K562 (cell line): ENCODE results near the gene DYNC1H1.

Source experiments
- NELFE ChIP-seq: IDR thresholded peaks from 2 replicates; pipeline ENCODE4 v1.6.1; 2011; ENCODE audit warnings: mild to moderate bottlenecking; ENCODE audit not compliant: insufficient read depth, insufficient read length
- TF ChIP-seq, protein P1 (sequence below), 3 experiments: IDR thresholded peaks in 2 of 3; conservative IDR thresholded peaks in 1 of 3; 2 replicates each; pipeline ENCODE4 v1.5.1; 2011 to 2012; ENCODE audit warnings: low read length in 3 of 3, mild to moderate bottlenecking in 3 of 3, control low read depth in 2 of 3, improper control_type of control experiment in 1 of 3, inconsistent platforms in 1 of 3, low read depth in 1 of 3, mixed read lengths in 1 of 3, moderate library complexity in 1 of 3; ENCODE audit not compliant: insufficient read depth in 2 of 3

DNA sequence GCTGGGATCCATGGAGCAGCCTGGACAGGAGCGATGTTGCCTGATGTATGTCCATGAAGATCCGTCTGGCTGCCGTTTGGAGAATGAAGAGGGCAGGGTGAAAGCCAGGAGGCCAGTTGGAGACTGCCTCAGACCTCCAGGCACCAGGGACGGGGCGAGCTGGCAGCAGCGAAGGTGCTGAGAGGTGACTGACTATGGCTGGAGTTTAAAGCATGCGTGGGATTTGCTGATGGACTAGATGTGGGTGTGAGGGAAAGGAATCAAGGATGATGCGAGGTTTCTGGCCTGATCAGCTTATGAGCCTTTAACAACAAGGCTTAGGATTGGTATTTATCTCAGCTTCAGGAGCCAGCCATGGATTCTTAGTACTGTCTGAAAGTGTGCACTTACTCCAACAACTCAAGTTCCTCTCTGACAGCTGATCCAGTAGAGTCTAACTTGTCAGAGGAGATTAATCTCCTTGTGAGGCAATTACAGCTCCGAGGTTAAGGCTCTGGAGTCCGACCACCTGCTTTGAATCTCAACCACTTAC, 49.4 kb downstream of the DYNC1H1 start:
- TF ChIP-seq NELFE = no peak
- TF ChIP-seq, protein P1, sequence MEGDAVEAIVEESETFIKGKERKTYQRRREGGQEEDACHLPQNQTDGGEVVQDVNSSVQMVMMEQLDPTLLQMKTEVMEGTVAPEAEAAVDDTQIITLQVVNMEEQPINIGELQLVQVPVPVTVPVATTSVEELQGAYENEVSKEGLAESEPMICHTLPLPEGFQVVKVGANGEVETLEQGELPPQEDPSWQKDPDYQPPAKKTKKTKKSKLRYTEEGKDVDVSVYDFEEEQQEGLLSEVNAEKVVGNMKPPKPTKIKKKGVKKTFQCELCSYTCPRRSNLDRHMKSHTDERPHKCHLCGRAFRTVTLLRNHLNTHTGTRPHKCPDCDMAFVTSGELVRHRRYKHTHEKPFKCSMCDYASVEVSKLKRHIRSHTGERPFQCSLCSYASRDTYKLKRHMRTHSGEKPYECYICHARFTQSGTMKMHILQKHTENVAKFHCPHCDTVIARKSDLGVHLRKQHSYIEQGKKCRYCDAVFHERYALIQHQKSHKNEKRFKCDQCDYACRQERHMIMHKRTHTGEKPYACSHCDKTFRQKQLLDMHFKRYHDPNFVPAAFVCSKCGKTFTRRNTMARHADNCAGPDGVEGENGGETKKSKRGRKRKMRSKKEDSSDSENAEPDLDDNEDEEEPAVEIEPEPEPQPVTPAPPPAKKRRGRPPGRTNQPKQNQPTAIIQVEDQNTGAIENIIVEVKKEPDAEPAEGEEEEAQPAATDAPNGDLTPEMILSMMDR (IDR thresholded peaks at IDR 0.05 in 2 of 3, conservative IDR thresholded peaks at IDR 0.05 in 1 of 3; ENCODE audit: insufficient read depth in 2 of 3, low read depth in 1 of 3, low read length in 3 of 3) = no peak
